OCI-M1 (cell line): Measurements from ENCODE around the gene DAPK1.
A peak's percentile ranks its signal among the peaks of the same experiment; 100 is the strongest.

ENCODE experiments used
- DNase-seq: peaks from one replicate; lab custom pipeline; 2025; lab: John Stamatoyannopoulos, UW

The DAPK1 gene

DNA sequence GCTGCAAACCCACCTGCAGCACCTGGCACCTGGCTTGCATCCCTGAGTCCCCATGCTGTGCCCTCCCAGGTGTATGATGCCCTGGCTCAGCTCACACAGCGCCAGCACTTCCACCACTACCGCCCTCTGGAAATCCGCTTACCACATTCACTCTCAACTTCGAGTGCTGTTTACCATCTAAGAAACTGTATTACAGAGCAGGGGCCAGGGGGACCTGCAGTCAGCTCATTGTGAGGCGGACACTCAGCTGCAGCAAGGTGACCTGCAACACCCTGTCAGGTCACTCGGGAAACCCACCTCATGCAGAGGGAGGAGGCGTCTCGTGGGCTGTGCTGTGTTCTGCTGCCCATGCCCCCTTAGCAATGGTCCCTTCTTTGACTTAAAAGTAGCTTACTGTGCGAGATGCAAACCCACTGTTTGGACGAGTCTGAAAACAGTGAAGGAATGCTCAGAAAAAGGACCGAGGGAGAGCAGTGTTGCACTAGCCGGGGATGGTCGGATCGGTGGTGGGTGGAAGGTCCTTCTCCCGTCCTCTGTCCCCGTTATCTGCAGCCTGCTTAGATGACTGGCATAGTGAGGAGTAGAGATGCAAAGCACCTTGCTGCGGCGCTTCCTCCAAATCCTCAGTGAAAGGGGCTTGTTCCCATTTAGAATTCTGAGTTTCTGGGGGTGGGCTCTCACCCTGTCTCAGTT is 173.1 kb downstream of the DAPK1 start:
- DNase-seq, result no peak

DNA sequence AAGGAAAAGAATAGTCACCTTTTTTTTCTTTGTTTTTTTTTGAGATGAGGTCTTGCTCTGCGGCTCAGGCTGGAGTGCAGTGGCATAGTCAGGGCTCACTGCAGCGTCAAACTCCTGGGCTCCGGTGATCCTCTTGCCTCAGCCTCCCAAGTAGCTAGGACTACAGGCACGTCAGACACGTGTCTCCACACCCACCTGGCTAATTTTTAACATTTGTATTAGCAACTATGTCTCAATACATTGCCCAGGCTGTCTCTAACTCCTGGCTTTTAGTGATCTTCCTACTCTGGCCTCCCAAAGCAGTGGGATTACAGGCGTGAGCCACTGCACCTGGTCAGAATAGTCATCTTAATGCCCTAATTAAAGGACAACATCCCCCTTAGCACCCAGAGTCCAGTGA is 173.8 kb downstream of the DAPK1 start:
- DNase-seq, result no peak

DNA sequence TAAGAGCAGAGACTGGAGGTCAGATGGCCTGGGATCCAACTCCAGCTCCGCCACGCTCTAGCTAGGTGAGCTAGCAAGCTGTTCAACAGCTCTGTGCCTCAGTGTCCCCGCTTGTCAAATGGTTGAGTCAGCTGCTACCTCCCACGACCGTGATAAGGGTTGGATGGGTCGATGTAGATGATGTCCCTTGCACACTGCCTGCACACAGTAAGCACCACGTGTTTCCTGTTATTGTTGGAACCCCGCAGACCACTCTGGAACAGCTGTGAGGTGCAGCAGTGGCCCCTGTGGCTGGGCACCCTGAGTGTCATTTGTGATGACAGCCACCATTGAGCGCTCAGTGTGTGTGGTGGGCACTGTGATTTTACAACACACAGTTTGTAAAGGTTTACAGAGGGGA is 174.3 kb downstream of the DAPK1 start:
- DNase-seq, result no peak

DNA sequence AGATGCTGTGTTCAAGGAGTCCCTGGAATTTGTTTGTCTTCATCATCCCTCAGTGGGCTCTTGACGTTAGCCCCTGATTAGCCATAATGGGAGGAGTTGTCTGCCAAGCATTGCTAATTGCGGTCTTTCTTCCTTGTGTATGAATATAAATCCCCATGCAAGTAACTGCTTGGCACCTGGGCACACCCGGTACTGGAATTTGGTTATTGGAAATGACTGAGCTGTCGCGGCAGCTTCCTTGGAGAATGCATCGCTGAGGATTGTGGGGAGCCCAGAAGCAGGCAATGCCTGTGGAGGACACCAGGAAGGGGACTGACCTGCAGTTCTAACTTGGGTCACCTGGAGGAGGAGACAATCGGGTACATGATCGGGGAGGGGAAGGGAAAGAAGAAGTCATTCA is 174.9 kb downstream of the DAPK1 start:
- DNase-seq, result no peak

GRCh38 chr9:87673446-87674120 is 175.9 kb downstream of the DAPK1 start:
- no peak for DNase-seq

GRCh38 chr9:87674565-87675299 is 177.1 kb downstream of the DAPK1 start:
- peak; percentile 96 for DNase-seq

DNA sequence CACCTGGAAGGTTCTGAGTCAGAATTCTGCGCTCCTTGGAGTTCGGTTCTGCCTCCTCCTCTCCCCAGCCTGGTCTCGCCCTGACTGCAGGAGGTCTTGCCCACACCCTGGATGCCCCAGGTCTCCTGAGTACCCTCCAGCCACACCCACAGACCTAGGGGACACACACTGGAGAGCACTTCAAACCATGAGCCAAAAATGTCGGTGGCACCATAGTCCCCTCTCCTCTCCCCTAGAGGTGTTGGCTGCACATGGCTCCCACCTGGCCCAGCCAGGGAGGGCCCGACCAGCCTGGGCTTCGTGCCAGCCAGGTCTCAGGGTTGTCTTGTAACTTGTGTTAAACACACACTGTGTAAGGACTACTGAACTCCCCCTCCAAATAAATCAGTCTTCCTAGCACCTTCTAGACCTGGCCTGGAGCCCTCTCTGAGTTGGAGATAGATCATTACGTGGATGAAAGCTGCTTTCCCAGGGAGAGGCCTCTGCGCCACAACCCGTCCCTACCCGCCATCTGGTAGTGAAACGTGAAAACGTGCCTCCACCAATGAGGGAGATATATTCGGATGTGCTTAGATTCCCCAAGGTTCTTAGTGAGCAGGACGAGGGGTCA is 178.3 kb downstream of the DAPK1 start:
- no peak for DNase-seq

GRCh38 chr9:87676976-87677775 is 179.5 kb downstream of the DAPK1 start:
- DNase-seq, result no peak

DNA sequence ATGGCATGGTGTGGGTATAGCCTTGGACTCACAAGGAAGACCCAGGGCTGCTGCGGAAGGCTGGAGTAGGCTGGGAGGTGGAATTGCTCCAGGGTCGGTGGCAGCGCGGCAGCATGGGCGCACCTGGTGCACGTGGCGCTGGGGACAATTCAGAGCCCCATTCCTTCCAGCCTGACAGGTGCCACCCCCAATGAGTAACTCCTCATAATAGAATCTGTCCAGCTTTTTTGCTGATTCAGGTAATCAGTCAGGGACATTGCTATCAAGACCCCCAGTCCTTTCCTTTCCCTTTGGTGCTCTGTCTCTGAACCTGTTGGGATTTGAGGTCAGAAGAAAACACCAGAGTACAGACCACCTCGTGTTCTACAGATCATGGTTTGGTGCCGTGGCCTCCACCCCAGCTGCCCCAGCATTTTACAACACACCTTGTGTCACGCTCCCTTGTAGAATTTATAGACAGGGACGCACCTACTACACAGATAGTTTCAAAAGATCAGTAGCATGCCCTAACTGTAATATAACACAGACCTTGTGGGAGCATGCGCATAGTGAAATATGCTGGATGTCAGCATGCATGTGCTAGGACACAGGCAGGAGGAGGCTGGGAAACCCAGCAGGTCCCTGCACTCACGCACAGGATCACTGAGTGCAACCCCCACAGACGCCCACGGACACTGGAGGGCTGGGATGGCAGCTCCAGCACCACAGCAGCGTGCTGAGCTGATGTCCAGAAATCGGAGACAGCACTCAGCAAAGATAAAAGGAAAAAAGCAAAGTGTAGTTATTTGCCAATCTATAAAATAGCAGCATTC is 180.3 kb downstream of the DAPK1 start:
- no peak for DNase-seq

GRCh38 chr9:87678650-87679355 is 181.1 kb downstream of the DAPK1 start:
- DNase-seq, result peak; percentile 71

DNA sequence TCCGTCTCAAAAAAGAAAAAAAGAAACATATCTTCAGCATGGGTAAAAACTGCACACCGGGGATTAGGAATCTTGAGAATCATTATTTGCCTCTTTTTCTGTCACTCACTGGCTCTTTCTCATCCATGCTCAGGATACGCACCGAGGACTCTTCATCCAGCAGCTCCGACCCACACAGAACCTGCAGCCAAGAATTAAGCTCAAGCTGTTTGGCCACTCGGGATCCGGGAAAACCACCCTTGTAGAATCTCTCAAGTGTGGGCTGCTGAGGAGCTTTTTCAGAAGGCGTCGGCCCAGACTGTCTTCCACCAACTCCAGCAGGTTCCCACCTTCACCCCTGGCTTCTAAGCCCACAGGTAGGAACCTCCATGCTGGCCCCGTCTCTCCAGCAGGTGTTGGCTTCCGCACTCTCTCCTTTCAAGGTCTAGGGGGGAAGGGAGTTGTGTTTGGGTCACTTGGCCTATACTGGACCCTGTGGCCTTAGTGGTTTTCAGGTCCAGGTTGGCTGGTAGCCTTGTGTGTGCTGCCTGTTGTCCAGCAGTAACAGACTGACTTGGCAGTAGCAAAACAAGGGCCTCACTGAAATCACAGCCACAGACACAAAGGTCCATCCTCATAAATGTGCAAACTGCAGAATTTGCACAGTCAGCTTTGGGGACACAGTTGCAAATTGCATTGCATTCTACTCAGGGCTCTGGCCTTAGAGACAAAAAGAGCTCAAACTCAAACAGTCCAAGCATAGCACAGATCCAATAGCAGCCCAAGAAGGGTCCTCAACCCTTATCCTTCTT is 183.8 kb downstream of the DAPK1 start:
- no peak for DNase-seq

GRCh38 chr9:87682085-87682484 is 184.4 kb downstream of the DAPK1 start:
- DNase-seq, result no peak

DNA sequence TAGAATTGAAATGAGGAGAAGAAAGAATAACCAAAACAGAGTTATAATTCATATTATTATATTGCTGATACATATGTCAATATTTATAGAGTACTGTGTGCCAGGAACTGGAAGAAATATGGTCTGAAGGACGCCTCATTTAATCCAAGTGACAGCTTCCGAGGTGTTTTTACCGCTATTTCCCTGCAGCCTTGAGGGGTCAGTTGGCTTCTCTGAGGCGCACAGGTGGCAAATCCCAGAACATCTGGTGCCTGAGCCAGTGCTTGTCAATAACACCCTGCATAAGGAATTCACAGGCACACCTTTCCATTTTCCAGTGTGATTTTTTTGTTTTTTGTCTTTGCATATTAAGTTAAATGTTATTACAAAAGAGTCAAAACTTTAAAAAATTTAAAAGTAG is 185.0 kb downstream of the DAPK1 start:
- DNase-seq, result no peak

- DNase-seq, result no peak
Observed at GRCh38 chr9:87683751-87684626, 186.3 kb downstream of the DAPK1 start.

DNA sequence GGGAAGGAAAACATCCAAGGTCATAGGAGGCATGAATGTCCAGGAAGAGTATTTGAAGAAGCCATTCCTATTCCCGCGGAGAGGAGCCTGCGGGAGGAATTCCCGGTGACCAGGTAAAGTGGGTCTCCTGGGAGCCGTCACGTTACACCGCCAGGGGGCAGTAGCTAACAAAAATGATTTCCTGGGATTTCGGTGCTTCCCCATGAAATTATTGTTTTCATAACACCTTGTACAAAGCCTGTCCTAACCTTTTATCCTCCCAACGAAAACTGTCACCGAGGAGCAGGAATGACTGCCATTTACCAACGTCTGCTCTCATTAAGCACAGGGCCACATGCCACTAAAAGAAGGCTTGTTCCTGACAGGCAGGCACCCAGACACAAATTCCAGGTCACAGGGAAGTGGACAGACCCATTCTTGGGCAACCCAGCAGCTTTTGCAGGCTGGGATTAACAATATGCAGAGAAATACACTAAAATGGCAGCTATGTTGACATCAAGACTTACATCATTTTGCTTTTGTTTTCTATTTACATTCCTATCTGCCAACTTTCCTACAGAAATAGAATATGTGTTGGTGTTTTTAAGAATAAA is 187.1 kb downstream of the DAPK1 start:
- peak; percentile 30 for DNase-seq

- DNase-seq, result no peak
Observed at GRCh38 chr9:87685441-87685840, 187.8 kb downstream of the DAPK1 start.

- no peak for DNase-seq
Observed at GRCh38 chr9:87685871-87686519, 188.3 kb downstream of the DAPK1 start.
